HCT116 (cell line): ENCODE results near the gene FBXW4. TPM values are rescaled to one million over a fixed set of nuclear protein-coding genes. Genes with fewer than 3 reads are reported as not detected.

ENCODE experiments used
- ATAC-seq: fragments of 200-7000 bp; cut with Tn5 transposase; 2 replicates; pipeline ENCODE4 v1.9.1; 2020; ENCODE audit warnings: mild to moderate bottlenecking, moderate library complexity
- BruUV-seq: library from RNA; stranded (reverse); fragments of 400-500 nt; replicated peaks from 2 replicates; lab custom pipeline; 2021; lab: Mats Ljungman, UMichigan
- CTCF ChIA-PET: fragments of 300-600 bp; sonication (Branson Sonifier 250); formaldehyde crosslinking; loops from one replicate; lab custom pipeline; 2021; ENCODE audit warnings: antibody characterized with exemption; lab: Charles Lee
- POLR2A ChIA-PET: fragments of 300-600, 350-600 bp; sonication (Branson Sonifier 250); formaldehyde crosslinking; loops from one replicate; lab custom pipeline; 2021; ENCODE audit warnings: antibody characterized with exemption; lab: Charles Lee
- RAD21 ChIA-PET, 2 experiments: fragments of 300-600 bp; sonication (Branson Sonifier 250); formaldehyde crosslinking; loops; one replicate each; lab custom pipeline; 2023; ENCODE audit warnings: low total read pairs in 2 of 2; ENCODE audit not compliant: uncharacterized antibody in 2 of 2, unreplicated experiment in 2 of 2, low non-redundant PET in 1 of 2; lab: Charles Lee
- DNase-seq: peaks from one replicate; pipeline ENCODE4 v3.0.0-alpha.2; 2010; ENCODE audit warnings: low read depth, low spot score
- H2AFZ ChIP-seq: fragments of 200-600 bp; shearing (Covaris generic), sonication (generic); 2 replicates; pipeline ENCODE4 v1.6.1; 2017; ENCODE audit warnings: low read depth, mixed run types, mixed read lengths, antibody characterized with exemption, low read length; ENCODE audit not compliant: poor library complexity, severe bottlenecking
- H3K27ac ChIP-seq: 2 replicates; pipeline ENCODE4 v1.5.1; 2012; ENCODE audit warnings: low read depth, low read length
- H3K27me3 ChIP-seq: fragments of 200-600 bp; sonication (generic); 2 replicates; pipeline ENCODE4 v1.6.1; 2016; ENCODE audit warnings: mixed run types, low read length, mixed read lengths; ENCODE audit not compliant: insufficient read depth
- H3K36me3 ChIP-seq, 2 experiments: fragments of 200-500 bp in 1 of 2; fragments of 200-600 bp in 1 of 2; sonication (Bioruptor generic) in 1 of 2; sonication (generic) in 1 of 2; 2 replicates each; pipeline versions ENCODE4 v1.5.1 to v1.6.1; 2014 to 2016; ENCODE audit warnings: low read length in 2 of 2, inconsistent platforms in 1 of 2, mixed read lengths in 1 of 2, mixed run types in 1 of 2; ENCODE audit not compliant: insufficient read depth in 2 of 2, control insufficient read depth in 1 of 2
- H3K4me1 ChIP-seq, 2 experiments: fragments of 200-600 bp in 1 of 2; sonication (generic) in 1 of 2; 2 replicates each; pipeline versions ENCODE4 v1.5.1 to v1.6.1; 2012 to 2017; ENCODE audit warnings: low read length in 2 of 2, inconsistent platforms in 1 of 2, mild to moderate bottlenecking in 1 of 2, mixed read lengths in 1 of 2, mixed run types in 1 of 2, moderate library complexity in 1 of 2; ENCODE audit not compliant: insufficient read depth in 2 of 2, control insufficient read depth in 1 of 2
- H3K4me2 ChIP-seq: fragments of 200-600 bp; sonication (generic); 2 replicates; pipeline ENCODE4 v1.6.1; 2017; ENCODE audit warnings: mixed run types, low read length, mixed read lengths
- H3K4me3 ChIP-seq, 2 experiments: fragments of 200-600 bp in 1 of 2; sonication (generic) in 1 of 2; replicated peaks in 1 of 2; 2 replicates each; pipeline ENCODE4 v1.5.1; 2011 to 2016; ENCODE audit warnings: low read length in 2 of 2, control low read depth in 1 of 2, low read depth in 1 of 2, mild to moderate bottlenecking in 1 of 2, mixed read lengths in 1 of 2, mixed run types in 1 of 2
- H3K79me2 ChIP-seq: fragments of 200-600 bp; sonication (generic); 2 replicates; pipeline ENCODE4 v1.6.1; 2017; ENCODE audit warnings: mild to moderate bottlenecking, mixed run types, low read length, moderate library complexity, mixed read lengths; ENCODE audit not compliant: insufficient read depth
- H3K9ac ChIP-seq: fragments of 200-600 bp; sonication (generic); 2 replicates; pipeline ENCODE4 v1.6.1; 2016; ENCODE audit warnings: low read length, mixed read lengths
- H3K9me2 ChIP-seq: fragments of 200-600 bp; sonication (generic), shearing (Covaris generic); 2 replicates; pipeline ENCODE4 v1.6.1; 2017; ENCODE audit warnings: mixed run types, mild to moderate bottlenecking, moderate library complexity; ENCODE audit not compliant: insufficient read depth
- H3K9me3 ChIP-seq, 2 experiments: fragments of 200-500 bp in 1 of 2; fragments of 200-600 bp in 1 of 2; sonication (Bioruptor generic) in 1 of 2; sonication (generic) in 1 of 2; 2 replicates each; pipeline ENCODE4 v1.6.1; 2014 to 2017; ENCODE audit warnings: low read length in 2 of 2, mixed read lengths in 2 of 2, inconsistent platforms in 1 of 2, low read depth in 1 of 2, mild to moderate bottlenecking in 1 of 2, mixed run types in 1 of 2, moderate library complexity in 1 of 2; ENCODE audit not compliant: control insufficient read depth in 1 of 2, insufficient read depth in 1 of 2
- H4K20me1 ChIP-seq: fragments of 200-600 bp; sonication (generic), shearing (Covaris generic); 2 replicates; pipeline ENCODE4 v1.6.1; 2017; ENCODE audit warnings: mixed run types, mild to moderate bottlenecking, moderate library complexity; ENCODE audit not compliant: insufficient read depth
- CEBPB ChIP-seq: IDR thresholded peaks from 2 replicates; pipeline ENCODE4 v1.6.1; 2012; ENCODE audit warnings: low read depth
- CTCF ChIP-seq, 3 experiments: fragments of 200-600 bp in 1 of 3; sonication (generic) in 1 of 3; IDR thresholded peaks in 2 of 3; conservative IDR thresholded peaks in 1 of 3; 2 replicates each; pipeline ENCODE4 v1.5.1; 2012 to 2017; ENCODE audit warnings: low read depth in 2 of 3, low read length in 2 of 3, antibody characterized with exemption in 1 of 3, borderline replicate concordance in 1 of 3, control low read depth in 1 of 3, mild to moderate bottlenecking in 1 of 3, mixed read lengths in 1 of 3, mixed run types in 1 of 3, moderate library complexity in 1 of 3; ENCODE audit not compliant: insufficient read depth in 1 of 3
- FOSL1 ChIP-seq: IDR thresholded peaks from 2 replicates; pipeline ENCODE4 v1.6.1; 2012; ENCODE audit warnings: low read depth
- MAX ChIP-seq: IDR thresholded peaks from 2 replicates; pipeline ENCODE4 v1.6.1; 2012
- POLR2A ChIP-seq: IDR thresholded peaks from 2 replicates; pipeline ENCODE4 v1.7.0; 2011; ENCODE audit warnings: borderline replicate concordance; ENCODE audit not compliant: insufficient read depth, insufficient read length; ENCODE audit errors: extremely low read depth
- REST ChIP-seq: IDR thresholded peaks from 2 replicates; pipeline ENCODE4 v1.6.1; 2012; ENCODE audit warnings: low read depth
- SIN3A ChIP-seq: IDR thresholded peaks from 2 replicates; pipeline ENCODE4 v1.6.1; 2012; ENCODE audit warnings: low read depth
- intact Hi-C: fragments of 100-400 bp; cut with micrococcal nuclease; formaldehyde crosslinking; loops from 2 replicates; pipeline ENCODE4 v1.10.0; 2022
- total RNA-seq: library from RNA; stranded (reverse); gene quantifications from one replicate; pipeline ENCODE4 v1.2.1, GENCODE V29; 2021; ENCODE audit not compliant: unreplicated experiment

Gene FBXW4
- total RNA-seq, 1 experiment from 2014 or later: 35.3 TPM

GRCh38 chr10:101708073-101708472 lies 13.1 kb upstream of the FBXW4 start (continued):
- TF ChIP-seq REST (no peak), CTCF (IDR thresholded peaks at IDR 0.05 in 2 of 3, conservative IDR thresholded peaks at IDR 0.05 in 1 of 3; ENCODE audit: borderline replicate concordance in 1 of 3, insufficient read depth in 1 of 3, low read depth in 2 of 3, low read length in 2 of 3) (no peak), POLR2A (no peak), FOSL1 (no peak)
- TF ChIP-seq, all 23 proteins: peak for 0

- no peaks in the 10 kb centered on the region for H3K79me2 ChIP-seq
- no peak overlapping the region for H3K4me3 ChIP-seq
- POLR2A ChIA-PET: no interaction called here
- H3K9ac ChIP-seq: no peak overlapping the region
- DNase-seq: no peak
- H4K20me1 ChIP-seq: no peaks in the 10 kb centered on the region
- peaks cover 11% of the 10 kb centered on the region for H3K27me3 ChIP-seq
- TF ChIP-seq SIN3A (no peak), CEBPB (no peak), REST (no peak), POLR2A (no peak), MAX (no peak)
- CTCF ChIA-PET: no interaction called here
- no peak overlapping the region for H3K4me2 ChIP-seq
- intact Hi-C loops: no loop called here
- H3K9me3 ChIP-seq: no peaks in the 10 kb centered on the region
- no peak overlapping the region for H2AFZ ChIP-seq
- RAD21 ChIA-PET: no interaction called here
- ATAC-seq: no peak
- no peak overlapping the region for H3K27ac ChIP-seq
- no peaks in the 10 kb centered on the region for H3K9me2 ChIP-seq
- no TSS peak for BruUV-seq
- H3K4me1 ChIP-seq: peaks cover 4 to 8% of the 10 kb centered on the region in 2 experiments; a peak in 3 of 4 replicates
- H3K36me3 ChIP-seq: no peaks in the 10 kb centered on the region
Observed at GRCh38 chr10:101704331-101704730, 9.4 kb upstream of the FBXW4 start.
